Activated CD4-positive, CD25-positive, alpha-beta regulatory T cell treated with anti-CD3 and anti-CD28 coated beads, Interleukin-2, amount 50 U/mL, for 24 hours (primary cell): ENCODE data around the gene WASF2.
"Not testable (repeated sequence)": the region's sequence is repeated elsewhere in the genome, so short reads cannot be mapped to it uniquely, and the experiment has no call there.

Source experiments
- ATAC-seq, 2 donors: fragments of 150-1000 bp; cut with Tn5 transposase; one replicate each; pipeline ENCODE4 v1.10.0; 2021; ENCODE audit warnings: mild to moderate bottlenecking in 1 of 2, moderate library complexity in 1 of 2

WASF2 gene

GRCh38 chr1:27491748-27492700 lies 2.1 kb upstream of the WASF2 start:
- no peak for ATAC-seq

- peak; percentile 6 to 10 for ATAC-seq
Observed at GRCh38 chr1:27489501-27489972, 430 bp downstream of the WASF2 start.

GRCh38 chr1:27487966-27488884 lies 1.7 kb downstream of the WASF2 start:
- ATAC-seq: no peak

GRCh38 chr1:27485363-27485762 lies 4.6 kb downstream of the WASF2 start:
- no peak for ATAC-seq

GRCh38 chr1:27483659-27484058 lies 6.3 kb downstream of the WASF2 start:
- no peak for ATAC-seq

GRCh38 chr1:27481994-27482620 lies 7.9 kb downstream of the WASF2 start:
- peak; percentile 98 to 99 for ATAC-seq

- no peak for ATAC-seq
Observed at GRCh38 chr1:27478098-27478497, 11.9 kb downstream of the WASF2 start.

- ATAC-seq: peak; percentile 41 to 42
Observed at GRCh38 chr1:27476237-27476636, 13.7 kb downstream of the WASF2 start.

- ATAC-seq: no peak
Observed at GRCh38 chr1:27475720-27476119, 14.2 kb downstream of the WASF2 start.

- ATAC-seq: peak in 1 of 2 donors; percentile 24
Observed at GRCh38 chr1:27473755-27474154, 16.2 kb downstream of the WASF2 start.

GRCh38 chr1:27472098-27472497 lies 17.9 kb downstream of the WASF2 start:
- not testable (repeated sequence) for ATAC-seq

- no peak for ATAC-seq
Observed at GRCh38 chr1:27471477-27471876, 18.5 kb downstream of the WASF2 start.

- peak; percentile 78 to 83 for ATAC-seq
Observed at GRCh38 chr1:27469334-27469733, 20.6 kb downstream of the WASF2 start.

- not testable (repeated sequence) for ATAC-seq
Observed at GRCh38 chr1:27468378-27468777, 21.6 kb downstream of the WASF2 start.

GRCh38 chr1:27464926-27465647 lies 24.9 kb downstream of the WASF2 start:
- ATAC-seq: no peak

- not testable (repeated sequence) for ATAC-seq
Observed at GRCh38 chr1:27463916-27464315, 26.1 kb downstream of the WASF2 start.

GRCh38 chr1:27458521-27458920 lies 31.4 kb downstream of the WASF2 start:
- ATAC-seq: not testable (repeated sequence)

- ATAC-seq: peak; percentile 67 to 86
Observed at GRCh38 chr1:27455139-27455811, 34.7 kb downstream of the WASF2 start.

GRCh38 chr1:27454610-27455009 lies 35.4 kb downstream of the WASF2 start:
- ATAC-seq: no peak

GRCh38 chr1:27451343-27451742 lies 38.6 kb downstream of the WASF2 start:
- no peak for ATAC-seq

GRCh38 chr1:27448982-27449381 lies 41.0 kb downstream of the WASF2 start:
- no peak for ATAC-seq
